Measurements from ENCODE around the gene MAGI1. TPM values are rescaled to one million over a fixed set of nuclear protein-coding genes. Genes with fewer than 3 reads are reported as not detected.

MAGI1 gene
- total RNA-seq, 1 experiment from 2014 or later = 58.2 TPM

- H3K9me3 Mint-ChIP-seq = no peaks in the 10 kb centered on the region
- no peak overlapping the region for H3K4me3 Mint-ChIP-seq
- DNase-seq (ENCODE audit: low spot score) = no peak
- peaks cover 59% of the 10 kb centered on the region for H3K4me1 Mint-ChIP-seq
- no peaks in the 10 kb centered on the region for H3K36me3 Mint-ChIP-seq
- no peak overlapping the region for H3K27ac Mint-ChIP-seq
- POLR2A ChIA-PET = no interaction called here
- CTCF ChIA-PET = no interaction called here
- no peak for ATAC-seq
- H3K27me3 Mint-ChIP-seq (ENCODE audit: low read depth) = no peaks in the 10 kb centered on the region
- TF ChIP-seq PRDM15 (CRISPR knock-in tag; IDR thresholded peaks at IDR 0.05) (no peak), JUN (CRISPR knock-in tag; IDR thresholded peaks at IDR 0.05) (no peak)
Observed at GRCh38 chr3:65897766-65898165, 141.0 kb downstream of the MAGI1 start.

GRCh38 chr3:65896321-65896720 is 142.4 kb downstream of the MAGI1 start:
- H3K27me3 Mint-ChIP-seq (ENCODE audit: low read depth) = no peaks in the 10 kb centered on the region
- no peak for DNase-seq (ENCODE audit: low spot score)
- TF ChIP-seq IRF2 (CRISPR knock-in tag; IDR thresholded peaks at IDR 0.05; ENCODE audit: borderline replicate concordance, low read depth) (no peak), ZNF219 (CRISPR knock-in tag; IDR thresholded peaks at IDR 0.05; ENCODE audit: borderline replicate concordance) (no peak), MLX (CRISPR knock-in tag; IDR thresholded peaks at IDR 0.05) (no peak), E2F5 (CRISPR knock-in tag; IDR thresholded peaks at IDR 0.05) (no peak), ZNF263 (CRISPR knock-in tag; IDR thresholded peaks at IDR 0.05; ENCODE audit: low read depth) (no peak), ATF6 (CRISPR knock-in tag; IDR thresholded peaks at IDR 0.05) (no peak), FOXP1 (CRISPR knock-in tag; IDR thresholded peaks at IDR 0.05; ENCODE audit: borderline replicate concordance) (no peak)
- H3K36me3 Mint-ChIP-seq = no peaks in the 10 kb centered on the region
- H3K4me1 Mint-ChIP-seq = peaks cover 53% of the 10 kb centered on the region
- no peaks in the 10 kb centered on the region for H3K9me3 Mint-ChIP-seq
- CTCF ChIA-PET = no interaction called here
- H3K4me3 Mint-ChIP-seq = no peak overlapping the region
- POLR2A ChIA-PET = interaction anchor here (0.7 kb wide), 1 partner anchor 1213 kb away, joined by 3 read pairs; no protein-coding TSS in a partner anchor
- H3K27ac Mint-ChIP-seq = no peak overlapping the region
- no peak for ATAC-seq

- Mint-ChIP-seq H3K27ac (no peak overlapping the region), H3K9me3 (peaks cover 5% of the 10 kb centered on the region; the same call in 1 of the 2 replicates), H3K36me3 (no peaks in the 10 kb centered on the region), H3K4me1 (peaks cover 56% of the 10 kb centered on the region), H3K27me3 (ENCODE audit: low read depth) (no peaks in the 10 kb centered on the region), H3K4me3 (no peak overlapping the region)
- DNase-seq (ENCODE audit: low spot score) (no peak), ATAC-seq (no peak)
- CTCF ChIA-PET = no interaction called here
- POLR2A ChIA-PET = interaction anchor here (0.8 kb wide), 1 partner anchor 181 kb away, joined by 3 read pairs; no protein-coding TSS in a partner anchor
- TF ChIP-seq IRF1 (CRISPR knock-in tag; IDR thresholded peaks at IDR 0.05) (no peak), FOXK1 (CRISPR knock-in tag; IDR thresholded peaks at IDR 0.05) (no peak), PRRX2 (CRISPR knock-in tag; IDR thresholded peaks at IDR 0.05) (no peak), PRDM15 (CRISPR knock-in tag; IDR thresholded peaks at IDR 0.05) (no peak), ZNF425 (CRISPR knock-in tag; conservative IDR thresholded peaks at IDR 0.05) (no peak), MLX (CRISPR knock-in tag; IDR thresholded peaks at IDR 0.05) (no peak)
Observed at GRCh38 chr3:65894679-65895453, 143.9 kb downstream of the MAGI1 start.

Data from WTC11 (cell line).